Dermis microvascular lymphatic vessel endothelial cell (primary cell): Measurements from ENCODE around the gene RIMKLA. TPM values are rescaled to one million over a fixed set of nuclear protein-coding genes. Genes with fewer than 3 reads are reported as not detected.

Experiments used
- total RNA-seq: library from RNA; depleted of rRNA; stranded (reverse); fragments of >200 nt; gene quantifications from 2 replicates; pipeline ENCODE4 v1.2.1, GENCODE V29; 2014

Gene RIMKLA
- total RNA-seq, 1 donor from 2014 or later: under 0.01 TPM

Other genes starting within 250 kb of the RIMKLA start
- gene GUCA2B, start 227.4 kb upstream of the RIMKLA start, total RNA-seq: not detected in 2 replicates
- not detected in 2 replicates for gene GUCA2A, start 216.0 kb upstream of the RIMKLA start, total RNA-seq
- gene FOXJ3, start 45.6 kb upstream of the RIMKLA start, total RNA-seq: 15.1 and 18.1 TPM in 2 replicates
- gene ZMYND12, start 75.2 kb downstream of the RIMKLA start, total RNA-seq: 0.51 and 0.89 TPM in 2 replicates
- 27.2 and 32.4 TPM in 2 replicates for gene PPCS, start 75.8 kb downstream of the RIMKLA start, total RNA-seq
- gene CCDC30, start 82.5 kb downstream of the RIMKLA start, total RNA-seq: 0.25 and 0.26 TPM in 2 replicates